ENCODE results near the gene ZNF335. TPM values are rescaled to one million over a fixed set of nuclear protein-coding genes. Genes with fewer than 3 reads are reported as not detected.

The ZNF335 gene
- total RNA-seq, 1 donor from 2014 or later = 16.0 TPM

GRCh38 chr20:45976086-45976485, 4.1 kb upstream of the ZNF335 start:
- DNase-seq (ENCODE audit: low read depth) = no peak
- H3K4me3 ChIP-seq (ENCODE audit: low read depth, low read length) = no peak overlapping the region
- TF ChIP-seq, protein P1, sequence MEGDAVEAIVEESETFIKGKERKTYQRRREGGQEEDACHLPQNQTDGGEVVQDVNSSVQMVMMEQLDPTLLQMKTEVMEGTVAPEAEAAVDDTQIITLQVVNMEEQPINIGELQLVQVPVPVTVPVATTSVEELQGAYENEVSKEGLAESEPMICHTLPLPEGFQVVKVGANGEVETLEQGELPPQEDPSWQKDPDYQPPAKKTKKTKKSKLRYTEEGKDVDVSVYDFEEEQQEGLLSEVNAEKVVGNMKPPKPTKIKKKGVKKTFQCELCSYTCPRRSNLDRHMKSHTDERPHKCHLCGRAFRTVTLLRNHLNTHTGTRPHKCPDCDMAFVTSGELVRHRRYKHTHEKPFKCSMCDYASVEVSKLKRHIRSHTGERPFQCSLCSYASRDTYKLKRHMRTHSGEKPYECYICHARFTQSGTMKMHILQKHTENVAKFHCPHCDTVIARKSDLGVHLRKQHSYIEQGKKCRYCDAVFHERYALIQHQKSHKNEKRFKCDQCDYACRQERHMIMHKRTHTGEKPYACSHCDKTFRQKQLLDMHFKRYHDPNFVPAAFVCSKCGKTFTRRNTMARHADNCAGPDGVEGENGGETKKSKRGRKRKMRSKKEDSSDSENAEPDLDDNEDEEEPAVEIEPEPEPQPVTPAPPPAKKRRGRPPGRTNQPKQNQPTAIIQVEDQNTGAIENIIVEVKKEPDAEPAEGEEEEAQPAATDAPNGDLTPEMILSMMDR (conservative IDR thresholded peaks at IDR 0.05; ENCODE audit: low read depth, low read length) = no peak

GRCh38 chr20:45975686-45976085, 3.7 kb upstream of the ZNF335 start:
- TF ChIP-seq, protein P1 (conservative IDR thresholded peaks at IDR 0.05; ENCODE audit: low read depth, low read length) = no peak
- H3K4me3 ChIP-seq (ENCODE audit: low read depth, low read length) = no peak overlapping the region

DNA sequence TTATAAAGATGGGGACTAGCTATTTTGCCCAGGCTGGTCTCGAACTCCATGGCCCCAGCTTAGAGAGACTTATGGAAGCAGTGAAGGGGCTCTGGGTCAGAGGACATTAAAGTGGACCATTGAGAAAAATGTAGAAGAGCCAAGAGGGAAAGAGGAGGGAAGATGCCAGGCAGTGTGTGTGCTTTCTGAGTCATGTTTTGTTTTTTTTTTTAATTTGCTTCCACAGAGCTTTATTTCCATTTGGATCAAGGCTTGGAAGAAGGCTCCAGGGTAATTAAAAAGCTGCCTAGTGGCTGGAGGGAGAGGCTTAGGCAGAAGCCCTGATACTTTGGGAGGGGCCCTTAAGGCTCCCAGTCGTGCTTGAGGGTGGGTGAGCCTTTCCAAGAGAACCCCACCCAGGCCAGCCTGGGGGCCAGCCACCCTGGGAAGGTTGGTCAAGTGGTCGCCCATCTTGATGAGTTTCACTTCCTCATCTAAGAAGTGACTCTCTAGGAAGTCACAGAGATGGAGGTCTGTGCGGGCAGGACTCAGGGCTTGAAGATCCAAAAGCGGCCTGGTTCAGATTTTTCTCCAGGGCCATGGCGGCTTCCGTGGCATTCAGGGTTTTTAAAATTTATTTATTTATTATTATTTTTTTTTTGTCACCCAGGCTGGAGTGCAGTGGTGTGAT, 3.0 kb upstream of the ZNF335 start:
- H3K4me3 ChIP-seq (ENCODE audit: low read depth, low read length) = no peak overlapping the region
- no peak for DNase-seq (ENCODE audit: low read depth)
- TF ChIP-seq, protein P1 (conservative IDR thresholded peaks at IDR 0.05; ENCODE audit: low read depth, low read length) = no peak

More at GRCh38 chr20:45975686-45976085, 3.7 kb upstream of the ZNF335 start:
- no peak for DNase-seq (ENCODE audit: low read depth)

DNA sequence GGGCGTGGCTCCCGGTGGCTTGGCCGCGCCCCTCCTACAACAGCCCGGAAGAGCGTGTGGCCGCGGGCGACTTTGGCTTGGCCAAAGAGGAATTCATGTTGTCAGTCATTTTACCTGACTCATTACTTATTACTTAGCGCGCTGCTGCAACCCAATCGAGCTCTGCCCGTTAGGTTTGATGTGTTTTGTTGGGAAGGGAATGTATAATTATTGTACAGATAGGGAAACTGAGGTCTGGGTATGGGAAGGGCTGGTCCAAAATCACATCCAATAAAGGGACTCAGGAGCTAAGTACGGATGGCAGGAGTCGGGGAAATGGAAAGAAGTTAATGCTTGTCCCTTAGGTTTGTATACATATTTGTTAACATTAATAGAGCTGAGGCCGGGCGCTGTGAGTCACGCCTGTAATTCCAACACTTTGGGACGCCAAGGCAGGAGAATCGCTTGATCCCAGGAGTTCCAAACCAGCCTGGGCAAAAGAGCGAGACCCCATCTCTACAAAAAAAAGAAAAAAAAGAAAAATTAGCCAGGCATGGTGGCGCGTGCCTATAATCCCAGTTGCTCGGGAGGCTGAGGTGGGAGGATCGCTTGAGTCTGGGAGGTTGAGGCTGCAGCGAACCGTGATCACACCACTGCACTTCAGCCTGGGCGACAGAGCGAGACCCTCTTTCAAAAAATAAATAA, 639 bp upstream of the ZNF335 start:
- TF ChIP-seq, protein P1 (conservative IDR thresholded peaks at IDR 0.05; ENCODE audit: low read depth, low read length) = no peak
- peak overlapping the region; percentile 84 for H3K4me3 ChIP-seq (ENCODE audit: low read depth, low read length)
- no peak for DNase-seq (ENCODE audit: low read depth)

DNA sequence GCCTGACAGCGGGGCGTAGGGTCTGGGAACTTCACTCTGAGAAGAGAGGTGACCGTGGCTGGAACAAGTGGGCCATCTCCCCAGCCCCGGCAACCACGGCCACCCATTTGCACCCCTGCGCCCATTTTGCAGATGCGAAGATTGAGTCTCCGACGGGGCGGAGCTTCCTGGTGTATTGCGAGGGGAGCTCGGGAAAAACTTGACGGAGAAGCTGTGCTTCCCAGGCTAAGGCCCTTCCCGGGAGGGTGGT, 653 bp downstream of the ZNF335 start:
- TF ChIP-seq, protein P1 (conservative IDR thresholded peaks at IDR 0.05; ENCODE audit: low read depth, low read length) = no peak
- no peak for DNase-seq (ENCODE audit: low read depth)
- peak overlapping the region; percentile 84 for H3K4me3 ChIP-seq (ENCODE audit: low read depth, low read length)

DNA sequence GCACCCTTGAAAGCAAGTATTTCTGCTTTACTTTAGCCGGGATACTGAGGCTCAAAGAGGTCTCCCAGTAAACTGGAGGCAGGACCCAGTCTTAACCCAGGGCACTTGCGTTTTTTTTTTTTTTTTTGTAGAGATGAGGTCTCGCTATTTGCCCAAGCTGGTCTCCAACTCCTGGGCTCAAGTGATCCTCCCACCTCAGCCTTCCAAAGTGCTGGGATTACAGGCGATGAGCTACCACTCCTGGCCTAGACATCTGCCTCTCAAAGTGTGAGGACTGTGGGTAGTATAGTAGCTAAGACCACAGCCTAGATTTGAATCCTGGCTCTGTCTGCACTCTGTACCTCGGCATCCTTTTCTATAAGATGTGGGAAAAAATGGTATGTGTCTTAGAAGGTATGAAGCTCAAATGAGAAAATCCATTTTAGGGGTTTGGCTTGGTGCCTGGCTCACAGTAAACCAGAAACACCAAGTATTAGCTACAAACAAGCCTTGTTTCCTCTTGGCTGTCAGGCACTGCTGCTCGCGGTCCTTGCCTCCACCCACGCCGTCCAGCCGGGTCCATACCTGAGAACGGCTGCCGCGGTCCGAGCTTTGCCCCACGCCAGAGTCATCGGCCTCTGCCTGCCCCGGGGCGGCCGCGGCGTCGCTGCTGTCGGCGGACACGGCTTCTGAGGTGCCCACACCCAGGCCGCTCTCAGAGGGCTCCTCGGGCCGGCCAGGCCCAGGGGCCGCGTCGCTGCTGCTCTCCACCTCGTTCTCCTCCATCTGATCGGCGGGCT, 1.2 kb downstream of the ZNF335 start:
- H3K4me3 ChIP-seq (ENCODE audit: low read depth, low read length) = peak overlapping the region; percentile 84
- DNase-seq (ENCODE audit: low read depth) = no peak
- TF ChIP-seq, protein P1 (conservative IDR thresholded peaks at IDR 0.05; ENCODE audit: low read depth, low read length) = no peak
